Neural cell (in vitro differentiated cells): ENCODE results near the gene KCTD15. TPM values are rescaled to one million over a fixed set of nuclear protein-coding genes. Genes with fewer than 3 reads are reported as not detected.
"Not testable (repeated sequence)": the region's sequence is repeated elsewhere in the genome, so short reads cannot be mapped to it uniquely, and the experiment has no call there.

ENCODE experiments used
- H2AFZ ChIP-seq: fragments of 200-600, 300-800 bp; sonication (generic), shearing (Covaris generic); 2 replicates; pipeline ENCODE4 v1.6.0; 2014; ENCODE audit warnings: low read depth, mild to moderate bottlenecking, antibody characterized with exemption, low read length, moderate library complexity
- H3F3A ChIP-seq: fragments of 200-600 bp; shearing (Covaris generic); 2 replicates; pipeline ENCODE4 v1.6.1; 2016; ENCODE audit warnings: mild to moderate bottlenecking, moderate library complexity, mixed read lengths, antibody characterized with exemption, low read length; ENCODE audit not compliant: insufficient read depth, poor library complexity, severe bottlenecking
- H3K27ac ChIP-seq: fragments of 200-600, 300-800 bp; sonication (generic), shearing (Covaris generic); 2 replicates; pipeline ENCODE4 v1.5.1; 2014; ENCODE audit warnings: mild to moderate bottlenecking, low read length, moderate library complexity
- H3K27me3 ChIP-seq: fragments of 300-800, 200-600 bp; sonication (generic), shearing (Covaris generic); 2 replicates; pipeline ENCODE4 v1.6.0; 2014; ENCODE audit warnings: mild to moderate bottlenecking, low read depth, low read length, moderate library complexity; ENCODE audit not compliant: insufficient read depth
- H3K36me3 ChIP-seq: fragments of 300-800, 200-600 bp; sonication (generic), shearing (Covaris generic); 2 replicates; pipeline ENCODE4 v1.5.1; 2014; ENCODE audit warnings: mild to moderate bottlenecking, antibody characterized with exemption, low read length, moderate library complexity; ENCODE audit not compliant: insufficient read depth
- H3K4me2 ChIP-seq: fragments of 300-800, 200-600 bp; sonication (generic), shearing (Covaris generic); 2 replicates; pipeline ENCODE4 v1.6.0; 2014; ENCODE audit warnings: mild to moderate bottlenecking, low read length
- H3K4me3 ChIP-seq: fragments of 300-800, 200-600 bp; sonication (generic), shearing (Covaris generic); 2 replicates; pipeline ENCODE4 v1.5.1; 2014; ENCODE audit warnings: mild to moderate bottlenecking, low read length, moderate library complexity
- H3K79me2 ChIP-seq: fragments of 200-600 bp; shearing (Covaris generic); replicated peaks from 2 replicates; pipeline ENCODE4 v1.6.0; 2014; ENCODE audit warnings: mild to moderate bottlenecking, low read length, moderate library complexity; ENCODE audit not compliant: insufficient read depth
- H3K9ac ChIP-seq: fragments of 300-800, 200-600 bp; sonication (generic), shearing (Covaris generic); 2 replicates; pipeline ENCODE4 v1.6.1; 2016; ENCODE audit warnings: mild to moderate bottlenecking, low read length, mixed read lengths
- H3K9me2 ChIP-seq: fragments of 200-600 bp; shearing (Covaris generic); 2 replicates; pipeline ENCODE4 v1.6.1; 2016; ENCODE audit warnings: mild to moderate bottlenecking, low read length, mixed read lengths; ENCODE audit not compliant: insufficient read depth
- H3K9me3 ChIP-seq: fragments of 200-600, 300-800 bp; sonication (generic), shearing (Covaris generic); 2 replicates; pipeline ENCODE4 v1.6.1; 2016; ENCODE audit warnings: mild to moderate bottlenecking, mixed run types, low read length, moderate library complexity, mixed read lengths
- H4K20me1 ChIP-seq: fragments of 200-600 bp; shearing (Covaris generic); 2 replicates; pipeline ENCODE4 v1.6.1; 2016; ENCODE audit warnings: mild to moderate bottlenecking, mixed run types; ENCODE audit not compliant: insufficient read depth
- EP300 ChIP-seq: fragments of 450-650 bp; conservative IDR thresholded peaks from 2 replicates; pipeline ENCODE4 v1.6.1; 2014; ENCODE audit warnings: antibody characterized with exemption, mild to moderate bottlenecking, moderate library complexity; ENCODE audit not compliant: poor library complexity, severe bottlenecking
- EZH2 ChIP-seq: fragments of 200-600, 300-800 bp; shearing (Covaris generic), sonication (generic); IDR thresholded peaks from 2 replicates; pipeline ENCODE4 v1.6.1; 2014; ENCODE audit warnings: antibody characterized with exemption, low read length, borderline replicate concordance, mild to moderate bottlenecking; ENCODE audit not compliant: insufficient read depth, poor library complexity, severe bottlenecking
- MXI1 ChIP-seq: fragments of 450-650 bp; conservative IDR thresholded peaks from 2 replicates; pipeline ENCODE4 v1.6.1; 2014; ENCODE audit warnings: antibody characterized with exemption, mild to moderate bottlenecking; ENCODE audit not compliant: poor library complexity, severe bottlenecking
- POLR2AphosphoS5 ChIP-seq: IDR thresholded peaks from 2 replicates; pipeline ENCODE4 v1.6.1; 2012
- RAD21 ChIP-seq: fragments of 450-650 bp; conservative IDR thresholded peaks from 2 replicates; pipeline ENCODE4 v1.6.1; 2014; ENCODE audit warnings: antibody characterized with exemption, mild to moderate bottlenecking, moderate library complexity
- SMC3 ChIP-seq: fragments of 450-650 bp; conservative IDR thresholded peaks from 2 replicates; pipeline ENCODE4 v1.6.1; 2014; ENCODE audit warnings: antibody characterized with exemption, mild to moderate bottlenecking, moderate library complexity; ENCODE audit not compliant: poor library complexity
- TAF1 ChIP-seq: IDR thresholded peaks from 2 replicates; pipeline ENCODE4 v1.6.1; 2012; ENCODE audit warnings: low read depth
- polyA plus RNA-seq: library from polyadenylated mRNA; depleted of rRNA; stranded (reverse); fragments of >200 nt; gene quantifications from 2 replicates; pipeline ENCODE4 v1.2.3, GENCODE V29; 2014
- TF ChIP-seq, protein P1 (sequence below): IDR thresholded peaks from 2 replicates; pipeline ENCODE4 v1.6.1; 2012; ENCODE audit warnings: borderline replicate concordance
- TF ChIP-seq, protein P2 (sequence below): fragments of 450-650 bp; IDR thresholded peaks from 2 replicates; pipeline ENCODE4 v1.5.1; 2014; ENCODE audit warnings: antibody characterized with exemption, mild to moderate bottlenecking, moderate library complexity; ENCODE audit not compliant: poor library complexity, severe bottlenecking

Gene KCTD15
- polyA plus RNA-seq, 1 donor from 2014 or later = 67.9 TPM

- Histone ChIP-seq H2AFZ (no peak overlapping the region), H3K9me3 (no peaks in the 10 kb centered on the region), H3K27ac (no peak overlapping the region), H3K4me3 (no peak overlapping the region), H3K9me2 (no peaks in the 10 kb centered on the region), H3K79me2 (no peaks in the 10 kb centered on the region), H3K9ac (no peak overlapping the region), H4K20me1 (no peaks in the 10 kb centered on the region), H3K4me2 (no peak overlapping the region), H3K27me3 (no peaks in the 10 kb centered on the region), H3F3A (no peaks in the 10 kb centered on the region), H3K36me3 (no peaks in the 10 kb centered on the region)
- TF ChIP-seq TAF1 = no peak
These were observed 21.7 kb downstream of the KCTD15 start for GRCh38 chr19:33818411-33818810.

- not testable (repeated sequence) for H3K36me3 ChIP-seq, H3K4me2 ChIP-seq, H4K20me1 ChIP-seq, H3F3A ChIP-seq, H3K27ac ChIP-seq, H2AFZ ChIP-seq, H3K9me2 ChIP-seq, H3K79me2 ChIP-seq, H3K9me3 ChIP-seq, H3K9ac ChIP-seq, H3K27me3 ChIP-seq, H3K4me3 ChIP-seq
These were observed 22.4 kb downstream of the KCTD15 start for GRCh38 chr19:33819078-33819477.

DNA sequence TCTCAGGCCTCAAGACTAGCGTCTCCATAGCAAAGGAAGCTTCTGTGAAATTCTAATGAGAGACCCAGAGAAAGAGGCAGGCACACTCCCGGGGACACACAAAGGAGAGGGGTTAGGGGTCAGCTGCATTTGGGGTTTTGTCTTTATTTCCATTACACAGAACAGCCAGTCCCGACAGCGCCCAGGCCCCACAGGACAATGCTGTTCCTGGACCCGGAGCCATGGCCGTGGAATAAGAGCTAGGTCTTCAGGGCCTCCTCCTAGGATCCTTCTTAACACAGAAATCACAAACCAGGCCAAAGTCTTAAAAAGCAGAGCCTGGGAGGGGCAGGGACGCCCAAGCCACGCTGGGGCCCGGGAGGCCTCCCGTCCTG lies 22.8 kb downstream of the KCTD15 start:
- no peak overlapping the region for H2AFZ ChIP-seq
- no peaks in the 10 kb centered on the region for H3K9me2 ChIP-seq
- H3K4me2 ChIP-seq = no peak overlapping the region
- no peaks in the 10 kb centered on the region for H3K79me2 ChIP-seq
- no peaks in the 10 kb centered on the region for H3F3A ChIP-seq
- H3K9ac ChIP-seq = no peak overlapping the region
- no peaks in the 10 kb centered on the region for H4K20me1 ChIP-seq
- TF ChIP-seq, protein P1, sequence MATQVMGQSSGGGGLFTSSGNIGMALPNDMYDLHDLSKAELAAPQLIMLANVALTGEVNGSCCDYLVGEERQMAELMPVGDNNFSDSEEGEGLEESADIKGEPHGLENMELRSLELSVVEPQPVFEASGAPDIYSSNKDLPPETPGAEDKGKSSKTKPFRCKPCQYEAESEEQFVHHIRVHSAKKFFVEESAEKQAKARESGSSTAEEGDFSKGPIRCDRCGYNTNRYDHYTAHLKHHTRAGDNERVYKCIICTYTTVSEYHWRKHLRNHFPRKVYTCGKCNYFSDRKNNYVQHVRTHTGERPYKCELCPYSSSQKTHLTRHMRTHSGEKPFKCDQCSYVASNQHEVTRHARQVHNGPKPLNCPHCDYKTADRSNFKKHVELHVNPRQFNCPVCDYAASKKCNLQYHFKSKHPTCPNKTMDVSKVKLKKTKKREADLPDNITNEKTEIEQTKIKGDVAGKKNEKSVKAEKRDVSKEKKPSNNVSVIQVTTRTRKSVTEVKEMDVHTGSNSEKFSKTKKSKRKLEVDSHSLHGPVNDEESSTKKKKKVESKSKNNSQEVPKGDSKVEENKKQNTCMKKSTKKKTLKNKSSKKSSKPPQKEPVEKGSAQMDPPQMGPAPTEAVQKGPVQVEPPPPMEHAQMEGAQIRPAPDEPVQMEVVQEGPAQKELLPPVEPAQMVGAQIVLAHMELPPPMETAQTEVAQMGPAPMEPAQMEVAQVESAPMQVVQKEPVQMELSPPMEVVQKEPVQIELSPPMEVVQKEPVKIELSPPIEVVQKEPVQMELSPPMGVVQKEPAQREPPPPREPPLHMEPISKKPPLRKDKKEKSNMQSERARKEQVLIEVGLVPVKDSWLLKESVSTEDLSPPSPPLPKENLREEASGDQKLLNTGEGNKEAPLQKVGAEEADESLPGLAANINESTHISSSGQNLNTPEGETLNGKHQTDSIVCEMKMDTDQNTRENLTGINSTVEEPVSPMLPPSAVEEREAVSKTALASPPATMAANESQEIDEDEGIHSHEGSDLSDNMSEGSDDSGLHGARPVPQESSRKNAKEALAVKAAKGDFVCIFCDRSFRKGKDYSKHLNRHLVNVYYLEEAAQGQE = no peak
- TF ChIP-seq, protein P2, sequence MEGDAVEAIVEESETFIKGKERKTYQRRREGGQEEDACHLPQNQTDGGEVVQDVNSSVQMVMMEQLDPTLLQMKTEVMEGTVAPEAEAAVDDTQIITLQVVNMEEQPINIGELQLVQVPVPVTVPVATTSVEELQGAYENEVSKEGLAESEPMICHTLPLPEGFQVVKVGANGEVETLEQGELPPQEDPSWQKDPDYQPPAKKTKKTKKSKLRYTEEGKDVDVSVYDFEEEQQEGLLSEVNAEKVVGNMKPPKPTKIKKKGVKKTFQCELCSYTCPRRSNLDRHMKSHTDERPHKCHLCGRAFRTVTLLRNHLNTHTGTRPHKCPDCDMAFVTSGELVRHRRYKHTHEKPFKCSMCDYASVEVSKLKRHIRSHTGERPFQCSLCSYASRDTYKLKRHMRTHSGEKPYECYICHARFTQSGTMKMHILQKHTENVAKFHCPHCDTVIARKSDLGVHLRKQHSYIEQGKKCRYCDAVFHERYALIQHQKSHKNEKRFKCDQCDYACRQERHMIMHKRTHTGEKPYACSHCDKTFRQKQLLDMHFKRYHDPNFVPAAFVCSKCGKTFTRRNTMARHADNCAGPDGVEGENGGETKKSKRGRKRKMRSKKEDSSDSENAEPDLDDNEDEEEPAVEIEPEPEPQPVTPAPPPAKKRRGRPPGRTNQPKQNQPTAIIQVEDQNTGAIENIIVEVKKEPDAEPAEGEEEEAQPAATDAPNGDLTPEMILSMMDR = no peak
- TF ChIP-seq TAF1 (no peak), SMC3 (no peak), EZH2 (no peak), MXI1 (no peak), POLR2AphosphoS5 (no peak), EP300 (no peak), RAD21 (no peak)
- H3K27ac ChIP-seq = no peak overlapping the region
- H3K27me3 ChIP-seq = no peaks in the 10 kb centered on the region
- H3K36me3 ChIP-seq = no peaks in the 10 kb centered on the region
- H3K4me3 ChIP-seq = no peak overlapping the region
- H3K9me3 ChIP-seq = no peaks in the 10 kb centered on the region
